ENCODE measurements around the gene WRAP73.
"Not testable (repeated sequence)": the region's sequence is repeated elsewhere in the genome, so short reads cannot be mapped to it uniquely, and the experiment has no call there.

The WRAP73 gene

DNA sequence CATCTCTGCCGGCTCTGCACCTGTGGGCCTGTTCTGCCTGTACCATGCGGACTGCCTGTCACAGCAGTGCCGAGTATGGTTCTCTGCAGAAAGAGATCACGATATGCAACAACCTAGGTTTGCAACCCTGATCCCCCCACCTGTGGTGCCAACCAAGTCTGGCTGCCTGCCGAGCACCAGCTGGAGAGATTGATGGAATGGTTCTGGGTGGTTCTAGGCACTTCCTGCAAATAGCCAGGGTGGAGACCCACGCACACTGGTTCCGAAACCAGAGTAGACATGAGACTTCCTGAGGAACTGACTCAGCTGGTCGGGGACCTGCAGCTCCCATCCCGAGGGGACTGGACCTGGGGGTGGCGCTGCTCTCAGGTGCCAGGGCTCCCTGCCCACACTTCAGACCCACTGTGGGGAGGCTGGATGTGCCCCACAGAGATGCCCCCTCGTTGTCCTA, 19.7 kb downstream of the WRAP73 start:
- Histone ChIP-seq H3K9me3 (ENCODE audit: control insufficient read depth, low read length) (no peaks in the 10 kb centered on the region), H3K27ac (ENCODE audit: insufficient read depth, low read depth, low read length, poor library complexity, severe bottlenecking) (no peak overlapping the region), H3K27me3 (ENCODE audit: control insufficient read depth, insufficient read depth, low read length, poor library complexity, severe bottlenecking) (no peaks in the 10 kb centered on the region), H3K36me3 (ENCODE audit: control insufficient read depth, insufficient read depth, low read length) (peaks cover 24% of the 10 kb centered on the region), H3K4me3 (ENCODE audit: insufficient read depth, low read depth, low read length) (no peak overlapping the region), H3K4me1 (ENCODE audit: control insufficient read depth, insufficient read depth, low read length) (peaks cover 13% of the 10 kb centered on the region)
- WGBS, 2 experiments, result 90 to 92% methylated on average over 11 of the region's 11 CpGs

DNA sequence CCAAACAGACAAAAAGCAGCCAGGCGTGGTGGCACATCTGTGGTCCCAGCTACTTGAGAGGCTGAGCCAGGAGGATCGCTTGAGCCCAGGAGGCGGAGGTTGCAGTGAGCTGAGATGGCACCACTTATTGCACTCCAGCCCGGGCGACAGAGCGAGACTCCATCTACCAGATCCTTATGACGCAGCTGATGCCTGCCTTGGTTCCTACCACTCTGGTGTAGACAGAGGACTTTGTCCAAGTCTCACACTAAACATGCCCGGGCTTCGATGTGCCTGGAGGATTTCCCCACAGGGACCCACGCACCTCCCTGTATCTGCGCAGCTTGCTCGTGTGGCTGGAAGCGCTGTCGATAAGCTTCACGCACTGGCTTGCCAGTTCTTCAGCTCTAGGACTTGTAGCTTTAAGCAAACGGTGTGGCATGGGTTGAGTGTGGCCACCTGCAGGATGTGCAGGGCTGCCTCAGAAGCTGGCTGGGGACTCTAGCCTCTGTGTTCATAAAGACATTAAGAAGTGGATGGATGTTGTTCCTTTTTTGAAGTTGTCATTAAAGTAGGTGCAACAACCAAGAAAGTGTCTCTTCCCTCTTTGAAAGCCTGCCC, 20.2 kb downstream of the WRAP73 start:
- no peaks in the 10 kb centered on the region for H3K27me3 ChIP-seq (ENCODE audit: control insufficient read depth, insufficient read depth, low read length, poor library complexity, severe bottlenecking)
- no peak overlapping the region for H3K4me3 ChIP-seq (ENCODE audit: insufficient read depth, low read depth, low read length)
- H3K4me1 ChIP-seq (ENCODE audit: control insufficient read depth, insufficient read depth, low read length), result peaks cover 13% of the 10 kb centered on the region
- no peak overlapping the region for H3K27ac ChIP-seq (ENCODE audit: insufficient read depth, low read depth, low read length, poor library complexity, severe bottlenecking)
- 96 to 97% methylated on average over 16 of the region's 16 CpGs for WGBS, 2 experiments
- no peaks in the 10 kb centered on the region for H3K9me3 ChIP-seq (ENCODE audit: control insufficient read depth, low read length)
- peaks cover 23% of the 10 kb centered on the region for H3K36me3 ChIP-seq (ENCODE audit: control insufficient read depth, insufficient read depth, low read length)

DNA sequence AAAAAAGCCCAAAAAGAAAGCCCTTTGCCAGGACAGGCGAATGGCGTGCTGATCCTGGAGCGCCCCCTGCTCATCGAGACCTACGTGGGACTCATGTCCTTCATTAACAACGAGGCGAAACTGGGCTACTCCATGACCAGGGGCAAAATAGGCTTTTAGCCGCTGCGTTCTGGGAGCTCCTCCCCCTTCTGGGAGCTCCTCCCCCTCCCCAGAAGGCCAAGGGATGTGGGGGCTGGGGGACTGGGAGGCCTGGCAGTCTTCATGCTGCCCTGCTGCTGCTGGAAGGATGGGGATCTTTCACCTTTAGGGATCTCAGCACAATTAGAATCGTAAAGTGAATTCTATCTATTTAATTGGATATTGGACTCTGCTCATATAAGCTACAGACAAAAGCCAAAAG, 21.5 kb downstream of the WRAP73 start:
- no peaks in the 10 kb centered on the region for H3K27me3 ChIP-seq (ENCODE audit: control insufficient read depth, insufficient read depth, low read length, poor library complexity, severe bottlenecking)
- WGBS, 2 experiments, result 87 to 90% methylated on average over 10 of the region's 10 CpGs
- H3K27ac ChIP-seq (ENCODE audit: insufficient read depth, low read depth, low read length, poor library complexity, severe bottlenecking), result no peak overlapping the region
- H3K9me3 ChIP-seq (ENCODE audit: control insufficient read depth, low read length), result no peaks in the 10 kb centered on the region
- H3K36me3 ChIP-seq (ENCODE audit: control insufficient read depth, insufficient read depth, low read length), result peaks cover 21% of the 10 kb centered on the region
- peaks cover 13% of the 10 kb centered on the region for H3K4me1 ChIP-seq (ENCODE audit: control insufficient read depth, insufficient read depth, low read length)
- H3K4me3 ChIP-seq (ENCODE audit: insufficient read depth, low read depth, low read length), result no peak overlapping the region

DNA sequence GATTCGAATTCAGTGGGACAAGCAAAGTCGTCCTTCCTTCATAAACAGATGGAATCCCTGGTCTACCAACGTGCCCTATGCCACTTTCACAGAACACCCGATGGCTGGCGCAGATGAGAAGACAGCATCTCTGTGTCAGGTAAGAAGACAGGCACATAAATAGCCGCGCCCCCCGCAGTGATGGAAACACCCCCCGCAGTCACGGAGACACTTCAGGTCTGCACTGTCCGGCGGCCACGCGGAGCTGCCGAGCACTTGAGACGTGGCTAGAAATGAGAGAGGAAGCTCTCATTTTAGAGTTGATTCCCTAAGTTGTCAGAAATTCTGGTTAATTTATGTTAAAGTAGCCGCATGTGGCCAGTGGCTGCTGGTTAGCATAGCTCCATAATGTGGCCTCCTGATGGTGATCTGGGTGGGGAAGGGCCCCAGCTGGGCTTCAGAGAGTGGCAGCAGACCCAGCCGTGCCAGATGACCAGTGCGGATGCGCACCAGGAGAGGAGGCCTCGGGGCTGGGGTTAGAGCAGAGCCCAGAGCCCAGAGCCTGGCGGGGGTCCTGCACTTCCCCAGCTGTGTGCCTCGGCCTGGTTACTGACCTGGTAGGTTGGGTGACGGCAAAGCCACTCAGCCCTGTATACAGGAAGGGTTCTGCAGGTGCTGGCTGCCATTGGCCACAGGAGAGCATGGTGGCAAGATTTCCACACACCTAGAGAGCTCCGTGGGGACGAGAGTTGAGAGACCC, 22.2 kb downstream of the WRAP73 start:
- H3K27ac ChIP-seq (ENCODE audit: insufficient read depth, low read depth, low read length, poor library complexity, severe bottlenecking), result no peak overlapping the region
- H3K9me3 ChIP-seq (ENCODE audit: control insufficient read depth, low read length), result no peaks in the 10 kb centered on the region
- H3K4me3 ChIP-seq (ENCODE audit: insufficient read depth, low read depth, low read length), result no peak overlapping the region
- H3K36me3 ChIP-seq (ENCODE audit: control insufficient read depth, insufficient read depth, low read length), result peaks cover 21% of the 10 kb centered on the region
- H3K27me3 ChIP-seq (ENCODE audit: control insufficient read depth, insufficient read depth, low read length, poor library complexity, severe bottlenecking), result no peaks in the 10 kb centered on the region
- 95 to 97% methylated on average over 26 of the region's 26 CpGs for WGBS, 2 experiments
- peaks cover 13% of the 10 kb centered on the region for H3K4me1 ChIP-seq (ENCODE audit: control insufficient read depth, insufficient read depth, low read length)

DNA sequence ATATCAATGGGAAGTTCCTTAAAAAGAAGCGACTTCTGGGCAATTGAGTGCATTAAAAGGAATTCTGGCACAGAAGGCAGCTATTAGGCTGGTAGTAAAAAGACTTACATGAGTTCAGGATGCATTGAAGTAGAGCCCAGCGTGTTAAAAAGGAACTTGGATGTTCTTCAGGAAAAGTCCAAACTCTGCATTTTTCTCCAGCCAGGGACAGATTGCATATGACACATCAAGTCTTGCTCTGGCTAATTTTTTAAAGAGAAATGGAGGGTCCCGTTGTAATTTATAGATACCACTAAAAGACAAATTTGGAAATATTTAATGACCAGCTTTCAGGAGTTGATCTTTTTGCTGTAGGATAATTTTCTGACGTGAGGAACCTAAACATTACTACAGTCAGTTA, 23.9 kb downstream of the WRAP73 start:
- no peaks in the 10 kb centered on the region for H3K4me1 ChIP-seq (ENCODE audit: control insufficient read depth, insufficient read depth, low read length)
- no peak overlapping the region for H3K27ac ChIP-seq (ENCODE audit: insufficient read depth, low read depth, low read length, poor library complexity, severe bottlenecking)
- H3K4me3 ChIP-seq (ENCODE audit: insufficient read depth, low read depth, low read length), result peak overlapping the region; percentile 94
- no peaks in the 10 kb centered on the region for H3K27me3 ChIP-seq (ENCODE audit: control insufficient read depth, insufficient read depth, low read length, poor library complexity, severe bottlenecking)
- H3K9me3 ChIP-seq (ENCODE audit: control insufficient read depth, low read length), result no peaks in the 10 kb centered on the region
- WGBS, 2 experiments, result 94 to 96% methylated on average over 4 of the region's 4 CpGs
- H3K36me3 ChIP-seq (ENCODE audit: control insufficient read depth, insufficient read depth, low read length), result peaks cover 21% of the 10 kb centered on the region

DNA sequence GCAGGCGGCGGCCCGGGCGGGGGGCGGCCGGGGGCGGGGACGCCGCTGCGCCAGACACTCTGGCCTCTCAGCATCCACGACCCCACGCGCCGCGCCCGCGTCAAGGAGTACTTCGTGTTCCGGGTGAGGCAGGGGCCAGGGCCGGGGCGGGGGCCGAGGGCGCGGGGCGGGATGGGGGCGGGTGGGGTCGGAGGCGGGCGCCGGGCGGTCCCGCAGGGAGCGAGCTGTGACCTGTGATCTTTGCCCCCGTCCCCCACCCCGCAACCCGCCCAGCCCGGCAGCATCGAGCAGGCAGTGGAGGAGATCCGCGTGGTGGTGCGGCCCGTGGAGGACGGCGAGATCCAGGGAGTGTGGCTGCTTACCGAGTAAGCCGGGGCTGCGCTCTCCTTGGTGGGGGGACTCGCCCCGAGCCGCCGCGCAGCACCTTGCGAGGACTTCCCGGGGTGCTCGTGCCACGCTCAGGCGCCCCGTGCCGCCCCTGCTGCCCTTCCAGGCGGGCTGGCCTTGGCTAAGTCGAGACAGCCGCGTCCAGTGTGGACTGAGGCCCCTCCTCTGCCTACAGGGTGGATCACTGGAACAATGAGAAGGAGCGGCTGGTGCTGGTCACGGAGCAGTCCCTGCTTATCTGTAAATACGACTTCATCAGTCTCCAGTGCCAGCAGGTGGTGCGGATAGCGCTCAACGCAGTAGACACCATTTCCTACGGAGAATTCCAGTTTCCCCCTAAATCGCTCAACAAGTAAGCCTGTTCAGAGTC, 24.6 kb downstream of the WRAP73 start:
- peak overlapping the region; percentile 16 for H3K27ac ChIP-seq (ENCODE audit: insufficient read depth, low read depth, low read length, poor library complexity, severe bottlenecking)
- H3K9me3 ChIP-seq (ENCODE audit: control insufficient read depth, low read length), result no peaks in the 10 kb centered on the region
- no peaks in the 10 kb centered on the region for H3K4me1 ChIP-seq (ENCODE audit: control insufficient read depth, insufficient read depth, low read length)
- 2 to 3% methylated on average over 71 of the region's 71 CpGs for WGBS, 2 experiments
- H3K4me3 ChIP-seq (ENCODE audit: insufficient read depth, low read depth, low read length), result peak overlapping the region; percentile 94
- H3K27me3 ChIP-seq (ENCODE audit: control insufficient read depth, insufficient read depth, low read length, poor library complexity, severe bottlenecking), result peaks cover 5% of the 10 kb centered on the region
- H3K36me3 ChIP-seq (ENCODE audit: control insufficient read depth, insufficient read depth, low read length), result peaks cover 21% of the 10 kb centered on the region

DNA sequence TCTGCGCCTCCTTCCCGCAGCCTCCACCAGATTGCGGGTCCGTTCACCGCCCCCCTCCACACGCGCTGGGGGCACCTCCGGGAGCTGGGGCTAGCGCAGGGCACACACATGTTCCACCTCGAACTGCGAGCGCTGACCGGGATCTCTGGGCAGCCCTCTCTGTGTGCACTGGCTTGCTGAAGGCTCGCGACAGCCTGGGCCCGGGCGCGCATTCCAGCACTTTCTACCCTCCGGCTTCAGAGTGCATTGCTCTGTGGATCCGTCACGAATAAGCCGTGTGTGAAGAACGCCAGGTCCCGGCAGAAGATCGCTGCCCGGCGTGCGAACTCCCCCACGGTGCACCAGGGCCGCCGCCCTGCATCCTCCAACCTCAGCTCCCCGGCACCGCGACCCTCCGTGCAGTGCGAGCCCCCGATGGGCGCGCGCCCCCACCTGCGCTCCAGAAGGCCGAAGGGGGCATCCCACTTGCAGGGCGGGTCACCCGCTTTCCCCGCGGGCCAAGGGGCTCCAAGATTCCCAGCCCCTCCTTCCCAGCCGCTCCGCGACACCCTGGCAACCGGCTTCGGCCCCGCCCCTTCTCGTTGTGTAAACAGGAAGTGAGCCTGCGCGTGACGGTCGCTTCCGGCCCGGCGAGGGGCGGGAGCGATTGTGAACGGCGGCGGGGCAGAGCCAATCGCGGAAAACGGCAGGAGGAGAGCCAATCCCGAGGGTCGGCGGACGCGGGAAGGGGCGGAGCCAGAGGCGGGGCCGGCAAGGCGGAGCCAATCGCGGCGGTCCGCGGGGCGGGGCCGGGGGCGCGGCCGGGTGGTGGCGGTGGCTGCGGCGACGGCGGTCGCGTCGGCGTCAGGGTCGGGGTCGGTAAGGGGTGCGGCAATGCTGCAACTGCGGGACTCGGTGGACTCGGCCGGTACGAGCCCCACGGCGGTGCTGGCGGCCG, 25.4 kb downstream of the WRAP73 start, which contains the start of gene TPRG1L:
TPRG1L (plus strand) TSS at position 816 of the 937 bp plus-strand sequence; CDS start at position 874, 58 bp downstream.
- WGBS, 2 experiments, result 1% methylated on average over 108 of the region's 108 CpGs
- H3K27ac ChIP-seq (ENCODE audit: insufficient read depth, low read depth, low read length, poor library complexity, severe bottlenecking), result peak within 1 kb of the TSS; percentile 16
- peak within 1 kb of the TSS; percentile 94 for H3K4me3 ChIP-seq (ENCODE audit: insufficient read depth, low read depth, low read length)

DNA sequence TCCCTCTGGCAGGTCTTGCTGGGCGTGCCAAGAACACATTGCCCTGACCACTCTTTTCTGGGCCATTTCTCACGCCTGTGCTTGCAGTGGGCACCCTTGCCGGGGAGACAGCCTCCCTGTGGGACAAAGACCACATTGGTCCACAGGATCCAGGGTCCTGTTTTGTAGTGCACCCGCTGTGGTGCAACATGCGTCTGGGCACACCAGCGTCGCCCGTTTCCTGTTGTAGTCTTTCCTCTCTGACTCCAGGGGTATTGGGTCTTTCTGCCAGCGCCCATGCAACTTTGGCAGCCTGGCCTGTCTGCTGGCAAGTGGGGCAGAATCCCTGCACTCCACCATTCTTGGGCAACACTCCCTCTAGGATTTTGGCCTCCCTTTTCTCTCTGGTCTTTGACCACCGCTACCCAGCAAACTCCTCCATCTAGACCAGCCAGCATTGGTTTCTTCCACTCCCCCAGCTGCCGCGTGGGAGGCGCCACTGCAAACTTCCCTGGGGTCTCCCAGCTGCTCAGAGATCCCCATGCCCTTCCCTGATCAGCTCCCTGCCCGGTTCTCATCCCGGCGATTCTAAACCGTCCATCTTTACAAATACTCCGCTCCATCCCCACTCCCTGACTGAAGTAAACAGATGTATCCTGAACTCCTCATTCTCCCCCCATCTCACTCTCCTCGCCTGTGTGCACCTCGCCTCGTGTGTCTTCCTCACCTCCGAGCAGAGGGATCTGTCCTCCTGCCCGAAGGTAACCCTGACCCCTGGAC, 26.3 kb downstream of the WRAP73 start:
- H3K27ac ChIP-seq (ENCODE audit: insufficient read depth, low read depth, low read length, poor library complexity, severe bottlenecking), result no peak overlapping the region
- WGBS, 2 experiments, result 42 to 43% methylated on average over 23 of the region's 23 CpGs

More for the DNA sequence above, 25.4 kb downstream of the WRAP73 start, which contains the start of gene TPRG1L:
- H3K27me3 ChIP-seq (ENCODE audit: control insufficient read depth, insufficient read depth, low read length, poor library complexity, severe bottlenecking), result peaks cover 7% of the 10 kb centered on the region
- no peaks in the 10 kb centered on the region for H3K4me1 ChIP-seq (ENCODE audit: control insufficient read depth, insufficient read depth, low read length)
- peaks cover 17% of the 10 kb centered on the region for H3K36me3 ChIP-seq (ENCODE audit: control insufficient read depth, insufficient read depth, low read length)
- no peaks in the 10 kb centered on the region for H3K9me3 ChIP-seq (ENCODE audit: control insufficient read depth, low read length)

DNA sequence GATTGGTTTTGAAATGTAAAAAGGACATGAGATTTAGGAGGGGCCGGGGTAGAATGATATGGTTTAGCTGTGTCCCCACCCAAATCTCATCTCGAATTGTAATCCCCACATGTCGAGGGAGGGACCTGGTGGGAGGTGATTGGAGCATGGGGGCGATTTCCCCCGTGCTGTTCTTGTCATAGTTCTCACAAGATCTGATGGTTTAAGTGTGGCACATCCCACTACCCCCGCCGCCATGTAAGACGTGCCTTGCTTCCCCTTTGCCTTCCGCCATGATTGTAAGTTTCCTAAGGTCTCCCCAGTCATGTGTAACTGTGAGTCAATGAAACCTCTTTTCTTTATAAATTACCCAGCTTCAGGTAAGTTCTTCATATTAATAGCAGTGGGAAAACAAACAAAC, 27.8 kb downstream of the WRAP73 start:
- H3K4me3 ChIP-seq (ENCODE audit: insufficient read depth, low read depth, low read length); H3K27me3 ChIP-seq (ENCODE audit: control insufficient read depth, insufficient read depth, low read length, poor library complexity, severe bottlenecking); H3K4me1 ChIP-seq (ENCODE audit: control insufficient read depth, insufficient read depth, low read length); H3K36me3 ChIP-seq (ENCODE audit: control insufficient read depth, insufficient read depth, low read length); H3K27ac ChIP-seq (ENCODE audit: insufficient read depth, low read depth, low read length, poor library complexity, severe bottlenecking); H3K9me3 ChIP-seq (ENCODE audit: control insufficient read depth, low read length): not testable (repeated sequence)
- 75 to 88% methylated on average over 8 to 9 of the region's 9 CpGs for WGBS, 2 experiments

More for the DNA sequence above, 26.3 kb downstream of the WRAP73 start:
- H3K36me3 ChIP-seq (ENCODE audit: control insufficient read depth, insufficient read depth, low read length), result peaks cover 10% of the 10 kb centered on the region
- H3K27me3 ChIP-seq (ENCODE audit: control insufficient read depth, insufficient read depth, low read length, poor library complexity, severe bottlenecking), result peaks cover 9% of the 10 kb centered on the region
- H3K9me3 ChIP-seq (ENCODE audit: control insufficient read depth, low read length), result no peaks in the 10 kb centered on the region
- peak overlapping the region; percentile 94 for H3K4me3 ChIP-seq (ENCODE audit: insufficient read depth, low read depth, low read length)
- no peaks in the 10 kb centered on the region for H3K4me1 ChIP-seq (ENCODE audit: control insufficient read depth, insufficient read depth, low read length)
